Endothelial cell of umbilical vein (primary cell): ENCODE measurements around the gene TNS1.

ENCODE experiments used
- EZH2 ChIP-seq: IDR thresholded peaks from 2 replicates; pipeline ENCODE4 v1.6.1; 2012; ENCODE audit warnings: borderline replicate concordance, low read depth, mild to moderate bottlenecking, moderate library complexity, low read length, inconsistent platforms; ENCODE audit not compliant: severe bottlenecking
- FOS ChIP-seq: IDR thresholded peaks from 2 replicates; pipeline ENCODE4 v1.6.1; 2011; ENCODE audit warnings: mild to moderate bottlenecking, low read length, moderate library complexity, borderline replicate concordance; ENCODE audit not compliant: insufficient read depth
- GATA2 ChIP-seq: IDR thresholded peaks from 2 replicates; pipeline ENCODE4 v1.7.0; 2011; ENCODE audit warnings: low read depth, mild to moderate bottlenecking, moderate library complexity, mixed read lengths, low read length; ENCODE audit not compliant: insufficient read length, insufficient read depth
- POLR2A ChIP-seq: IDR thresholded peaks from 2 replicates; pipeline ENCODE4 v1.6.1; 2012; ENCODE audit warnings: low read depth, mild to moderate bottlenecking, control low read depth, low read length
- POLR2AphosphoS5 ChIP-seq: IDR thresholded peaks from 2 replicates; pipeline ENCODE4 v1.6.1; 2012; ENCODE audit warnings: low read depth, mild to moderate bottlenecking, control low read depth, low read length, moderate library complexity; ENCODE audit not compliant: insufficient read depth
- TF ChIP-seq, protein P1 (sequence below), 2 donors: IDR thresholded peaks; 1 replicate in 1 of 2; 2 replicates in 1 of 2; pipeline ENCODE4 v1.5.1; 2011; ENCODE audit warnings: low read length in 2 of 2, mild to moderate bottlenecking in 2 of 2, moderate library complexity in 2 of 2, control low read depth in 1 of 2, inconsistent platforms in 1 of 2, low read depth in 1 of 2; ENCODE audit not compliant: insufficient read depth in 1 of 2; ENCODE audit errors: extremely low read depth in 1 of 2
- TF ChIP-seq, protein P2 (sequence below): IDR thresholded peaks from 2 replicates; pipeline ENCODE4 v1.6.1; 2011; ENCODE audit not compliant: insufficient read depth, insufficient read length

DNA sequence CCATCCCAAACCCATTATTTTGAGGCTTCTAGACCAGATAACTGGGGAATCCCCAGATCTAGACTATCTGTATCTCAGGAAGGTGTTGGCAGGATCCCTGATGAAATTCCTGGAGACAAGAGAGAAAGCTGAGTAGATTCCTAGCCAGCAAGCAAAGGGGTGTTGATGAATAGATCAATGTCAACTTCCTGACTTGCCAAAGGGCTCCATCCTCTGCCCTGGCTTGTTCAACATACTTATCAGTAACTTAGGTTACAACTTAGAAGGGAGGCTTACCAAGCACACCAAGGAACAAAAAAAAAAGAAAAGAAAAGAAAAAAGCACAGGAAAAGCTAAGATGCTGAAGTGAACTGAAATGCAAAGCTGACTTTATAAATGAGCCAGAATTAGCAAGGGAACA lies 53.3 kb downstream of the TNS1 start:
- TF ChIP-seq, protein P1, sequence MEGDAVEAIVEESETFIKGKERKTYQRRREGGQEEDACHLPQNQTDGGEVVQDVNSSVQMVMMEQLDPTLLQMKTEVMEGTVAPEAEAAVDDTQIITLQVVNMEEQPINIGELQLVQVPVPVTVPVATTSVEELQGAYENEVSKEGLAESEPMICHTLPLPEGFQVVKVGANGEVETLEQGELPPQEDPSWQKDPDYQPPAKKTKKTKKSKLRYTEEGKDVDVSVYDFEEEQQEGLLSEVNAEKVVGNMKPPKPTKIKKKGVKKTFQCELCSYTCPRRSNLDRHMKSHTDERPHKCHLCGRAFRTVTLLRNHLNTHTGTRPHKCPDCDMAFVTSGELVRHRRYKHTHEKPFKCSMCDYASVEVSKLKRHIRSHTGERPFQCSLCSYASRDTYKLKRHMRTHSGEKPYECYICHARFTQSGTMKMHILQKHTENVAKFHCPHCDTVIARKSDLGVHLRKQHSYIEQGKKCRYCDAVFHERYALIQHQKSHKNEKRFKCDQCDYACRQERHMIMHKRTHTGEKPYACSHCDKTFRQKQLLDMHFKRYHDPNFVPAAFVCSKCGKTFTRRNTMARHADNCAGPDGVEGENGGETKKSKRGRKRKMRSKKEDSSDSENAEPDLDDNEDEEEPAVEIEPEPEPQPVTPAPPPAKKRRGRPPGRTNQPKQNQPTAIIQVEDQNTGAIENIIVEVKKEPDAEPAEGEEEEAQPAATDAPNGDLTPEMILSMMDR (IDR thresholded peaks at IDR 0.05; ENCODE audit: extremely low read depth in 1 of 2, insufficient read depth in 1 of 2, low read depth in 1 of 2, low read length in 2 of 2), result no peak
- TF ChIP-seq, protein P2, sequence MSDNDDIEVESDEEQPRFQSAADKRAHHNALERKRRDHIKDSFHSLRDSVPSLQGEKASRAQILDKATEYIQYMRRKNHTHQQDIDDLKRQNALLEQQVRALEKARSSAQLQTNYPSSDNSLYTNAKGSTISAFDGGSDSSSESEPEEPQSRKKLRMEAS, result no peak
- TF ChIP-seq POLR2A (no peak), GATA2 (no peak), EZH2 (no peak), POLR2AphosphoS5 (no peak), FOS (no peak)
